Neural progenitor cell (in vitro differentiated cells): Measurements from ENCODE around the gene SNX14. TPM values are rescaled to one million over a fixed set of nuclear protein-coding genes. Genes with fewer than 3 reads are reported as not detected.

Source experiments
- DNase-seq: peaks from one replicate; pipeline ENCODE4 v3.0.0-alpha.2; 2016; ENCODE audit warnings: low spot score
- H2AFZ ChIP-seq: fragments of 200-600 bp; sonication (generic); replicated peaks from 2 replicates; pipeline ENCODE4 v1.6.1; 2016; ENCODE audit warnings: antibody characterized with exemption
- H3F3A ChIP-seq: fragments of 200-600 bp; sonication (generic); 2 replicates; pipeline ENCODE4 v1.6.1; 2016; ENCODE audit warnings: antibody characterized with exemption, low read depth
- H3K27ac ChIP-seq: fragments of 200-600 bp; sonication (generic); 2 replicates; pipeline ENCODE4 v1.5.1; 2016; ENCODE audit warnings: mild to moderate bottlenecking
- H3K27me3 ChIP-seq: fragments of 200-600 bp; sonication (generic); 2 replicates; pipeline ENCODE4 v1.6.1; 2016; ENCODE audit warnings: mild to moderate bottlenecking, moderate library complexity
- H3K36me3 ChIP-seq: fragments of 200-600 bp; sonication (generic); 2 replicates; pipeline ENCODE4 v1.5.1; 2016
- H3K4me1 ChIP-seq: fragments of 200-600 bp; sonication (generic); 2 replicates; pipeline ENCODE4 v1.6.1; 2016; ENCODE audit warnings: mixed run types
- H3K4me2 ChIP-seq: fragments of 200-600 bp; sonication (generic); 2 replicates; pipeline ENCODE4 v1.6.1; 2016
- H3K4me3 ChIP-seq: fragments of 200-600 bp; sonication (generic); 2 replicates; pipeline ENCODE4 v1.5.1; 2016
- H3K79me2 ChIP-seq: fragments of 200-600 bp; sonication (generic); 2 replicates; pipeline ENCODE4 v1.6.1; 2016; ENCODE audit warnings: low read depth
- H3K9ac ChIP-seq: fragments of 200-600 bp; sonication (generic); 2 replicates; pipeline ENCODE4 v1.6.1; 2016
- H3K9me3 ChIP-seq: fragments of 200-600 bp; sonication (generic); 2 replicates; pipeline ENCODE4 v1.5.1; 2016; ENCODE audit warnings: low read depth
- H4K20me1 ChIP-seq: fragments of 200-600 bp; sonication (generic); 2 replicates; pipeline ENCODE4 v1.6.1; 2016; ENCODE audit warnings: low read depth
- H3K27ac Mint-ChIP-seq: 3 replicates; pipeline ENCODE4 v1.8.0; 2021; ENCODE audit warnings: mixed read lengths
- H3K27me3 Mint-ChIP-seq: 2 replicates; pipeline ENCODE4 v1.8.0; 2022; ENCODE audit warnings: low read depth, mild to moderate bottlenecking, inconsistent platforms, moderate library complexity, mixed read lengths; ENCODE audit not compliant: insufficient read depth
- H3K36me3 Mint-ChIP-seq: 3 replicates; pipeline ENCODE4 v1.8.0; 2021; ENCODE audit warnings: mixed read lengths
- H3K4me1 Mint-ChIP-seq: 3 replicates; pipeline ENCODE4 v1.8.0; 2021; ENCODE audit warnings: mixed read lengths
- H3K4me3 Mint-ChIP-seq: 3 replicates; pipeline ENCODE4 v1.8.0; 2021; ENCODE audit warnings: mild to moderate bottlenecking, moderate library complexity, mixed read lengths
- H3K9me3 Mint-ChIP-seq: 3 replicates; pipeline ENCODE4 v1.8.0; 2020; ENCODE audit warnings: mixed read lengths
- EZH2 ChIP-seq: fragments of 200-600 bp; sonication (generic); IDR thresholded peaks from 2 replicates; pipeline ENCODE4 v1.6.1; 2017; ENCODE audit warnings: antibody characterized with exemption, mild to moderate bottlenecking, moderate library complexity
- EZH2phosphoT487 ChIP-seq: fragments of 200-600 bp; sonication (generic); IDR thresholded peaks from 2 replicates; pipeline ENCODE4 v1.6.1; 2017; ENCODE audit warnings: antibody characterized with exemption
- total RNA-seq: library from RNA; depleted of rRNA; stranded (reverse); fragments of >200 nt; gene quantifications from 2 replicates; pipeline ENCODE4 v1.2.3, GENCODE V29; 2015; ENCODE audit warnings: low replicate concordance
- TF ChIP-seq, protein P1 (sequence below): fragments of 200-600 bp; sonication (generic); IDR thresholded peaks from 2 replicates; pipeline ENCODE4 v1.5.1; 2017; ENCODE audit warnings: antibody characterized with exemption, mild to moderate bottlenecking

The SNX14 gene
- total RNA-seq, 1 donor from 2014 or later, result 95.2 TPM

DNA sequence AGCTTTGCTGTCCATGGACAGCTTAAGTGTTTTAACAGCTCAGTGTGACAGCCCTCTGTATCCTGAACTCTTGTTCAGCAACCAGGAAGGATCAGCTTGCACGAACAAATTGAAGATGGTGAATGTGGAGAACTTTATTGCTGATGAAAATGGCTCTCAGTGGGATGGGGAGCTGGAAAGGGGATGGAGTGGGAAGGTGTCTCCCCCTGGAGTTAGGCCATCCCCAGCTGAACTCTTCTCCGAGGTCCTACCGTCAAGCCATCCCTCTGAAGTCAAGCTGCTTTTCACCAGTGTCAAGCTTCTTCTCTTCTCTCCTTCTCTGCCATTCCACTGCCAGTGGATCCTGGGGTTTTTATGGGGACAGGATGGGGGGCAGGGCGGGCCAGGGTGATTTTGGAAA is 117.1 kb downstream of the SNX14 start:
- H3K36me3 ChIP-seq, result no peaks in the 10 kb centered on the region
- H3K4me2 ChIP-seq, result no peak overlapping the region
- Mint-ChIP-seq H3K4me1 (no peaks in the 10 kb centered on the region), H3K36me3 (peaks cover 2% of the 10 kb centered on the region), H3K4me3 (no peak overlapping the region), H3K9me3 (peaks cover 8% of the 10 kb centered on the region), H3K27me3 (peaks cover 5% of the 10 kb centered on the region), H3K27ac (no peak overlapping the region)
- H3F3A ChIP-seq, result no peaks in the 10 kb centered on the region
- H4K20me1 ChIP-seq, result no peaks in the 10 kb centered on the region
- H3K9ac ChIP-seq, result no peak overlapping the region
- H3K4me3 ChIP-seq, result no peak overlapping the region
- DNase-seq, result no peak
- H2AFZ ChIP-seq, result no peak overlapping the region
- no peaks in the 10 kb centered on the region for H3K79me2 ChIP-seq
- H3K9me3 ChIP-seq, result no peaks in the 10 kb centered on the region
- no peak overlapping the region for H3K27ac ChIP-seq
- TF ChIP-seq EZH2phosphoT487, result no peak
- TF ChIP-seq, protein P1, sequence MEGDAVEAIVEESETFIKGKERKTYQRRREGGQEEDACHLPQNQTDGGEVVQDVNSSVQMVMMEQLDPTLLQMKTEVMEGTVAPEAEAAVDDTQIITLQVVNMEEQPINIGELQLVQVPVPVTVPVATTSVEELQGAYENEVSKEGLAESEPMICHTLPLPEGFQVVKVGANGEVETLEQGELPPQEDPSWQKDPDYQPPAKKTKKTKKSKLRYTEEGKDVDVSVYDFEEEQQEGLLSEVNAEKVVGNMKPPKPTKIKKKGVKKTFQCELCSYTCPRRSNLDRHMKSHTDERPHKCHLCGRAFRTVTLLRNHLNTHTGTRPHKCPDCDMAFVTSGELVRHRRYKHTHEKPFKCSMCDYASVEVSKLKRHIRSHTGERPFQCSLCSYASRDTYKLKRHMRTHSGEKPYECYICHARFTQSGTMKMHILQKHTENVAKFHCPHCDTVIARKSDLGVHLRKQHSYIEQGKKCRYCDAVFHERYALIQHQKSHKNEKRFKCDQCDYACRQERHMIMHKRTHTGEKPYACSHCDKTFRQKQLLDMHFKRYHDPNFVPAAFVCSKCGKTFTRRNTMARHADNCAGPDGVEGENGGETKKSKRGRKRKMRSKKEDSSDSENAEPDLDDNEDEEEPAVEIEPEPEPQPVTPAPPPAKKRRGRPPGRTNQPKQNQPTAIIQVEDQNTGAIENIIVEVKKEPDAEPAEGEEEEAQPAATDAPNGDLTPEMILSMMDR, result no peak
- TF ChIP-seq EZH2, result no peak
- H3K27me3 ChIP-seq, result no peaks in the 10 kb centered on the region
- no peaks in the 10 kb centered on the region for H3K4me1 ChIP-seq

DNA sequence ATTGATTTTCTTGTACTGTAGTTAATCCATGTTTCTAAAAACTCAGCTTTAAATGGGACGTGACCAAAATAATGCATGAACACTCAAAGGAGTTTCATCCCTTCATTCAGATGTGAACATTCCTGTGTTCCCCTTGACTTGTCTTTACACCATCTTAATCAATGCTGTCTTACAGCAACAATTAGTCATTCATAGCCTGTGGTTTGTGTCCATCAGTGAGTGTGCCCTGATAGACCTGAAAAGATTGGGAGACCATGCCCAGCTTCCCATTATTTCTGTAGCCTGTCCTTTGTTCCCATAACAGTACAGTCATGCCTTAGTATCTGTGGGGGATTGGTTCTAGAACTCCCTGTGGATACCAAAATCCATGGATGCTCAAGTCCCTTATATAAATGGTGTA is 119.9 kb downstream of the SNX14 start:
- Mint-ChIP-seq H3K27me3 (peaks cover 5% of the 10 kb centered on the region), H3K4me3 (no peak overlapping the region), H3K4me1 (no peaks in the 10 kb centered on the region), H3K36me3 (peaks cover 2% of the 10 kb centered on the region), H3K27ac (no peak overlapping the region), H3K9me3 (peaks cover 8% of the 10 kb centered on the region)
- Histone ChIP-seq H3K4me1 (no peaks in the 10 kb centered on the region), H2AFZ (no peak overlapping the region), H3K9ac (no peak overlapping the region), H4K20me1 (no peaks in the 10 kb centered on the region), H3K9me3 (no peaks in the 10 kb centered on the region), H3K4me3 (no peak overlapping the region), H3K27me3 (no peaks in the 10 kb centered on the region), H3F3A (no peaks in the 10 kb centered on the region), H3K4me2 (no peak overlapping the region), H3K79me2 (no peaks in the 10 kb centered on the region), H3K36me3 (no peaks in the 10 kb centered on the region), H3K27ac (no peak overlapping the region)
- no peak for DNase-seq
- TF ChIP-seq, protein P1, result no peak
- TF ChIP-seq EZH2 (no peak), EZH2phosphoT487 (no peak)

DNA sequence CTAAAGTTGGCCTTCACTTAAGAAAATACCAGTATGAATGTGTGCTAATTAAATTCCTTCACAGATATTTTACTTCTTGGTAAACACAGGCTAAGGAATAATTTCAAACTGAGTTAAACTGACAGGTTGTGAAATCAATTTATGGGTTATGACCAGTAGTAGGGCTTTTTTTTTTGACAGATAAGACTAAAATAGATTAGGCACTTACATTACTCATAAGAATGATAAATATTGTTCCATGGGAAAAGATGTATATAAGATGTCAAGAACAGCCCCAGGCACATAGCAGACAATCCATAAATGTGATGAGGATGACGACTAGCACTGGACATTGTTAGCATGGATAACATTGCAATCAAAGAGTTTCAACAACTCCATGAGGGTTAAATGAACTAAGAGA is 120.9 kb downstream of the SNX14 start:
- no peak for DNase-seq
- H3K27ac ChIP-seq, result no peak overlapping the region

More for the DNA sequence above, 120.9 kb downstream of the SNX14 start:
- H3K27ac Mint-ChIP-seq, result no peak overlapping the region
- peaks cover 3% of the 10 kb centered on the region for H3K27me3 Mint-ChIP-seq
- H3K36me3 Mint-ChIP-seq, result peaks cover 2% of the 10 kb centered on the region
- H3K9me3 Mint-ChIP-seq, result peaks cover 8% of the 10 kb centered on the region
- Histone ChIP-seq H3F3A (no peaks in the 10 kb centered on the region), H3K4me1 (no peaks in the 10 kb centered on the region), H3K36me3 (no peaks in the 10 kb centered on the region), H3K79me2 (no peaks in the 10 kb centered on the region), H2AFZ (no peak overlapping the region), H3K9me3 (no peaks in the 10 kb centered on the region), H3K9ac (no peak overlapping the region), H3K27me3 (no peaks in the 10 kb centered on the region), H4K20me1 (no peaks in the 10 kb centered on the region), H3K4me2 (no peak overlapping the region), H3K4me3 (no peak overlapping the region)
- H3K4me1 Mint-ChIP-seq, result no peaks in the 10 kb centered on the region
- TF ChIP-seq EZH2phosphoT487, result no peak
- TF ChIP-seq, protein P1, result no peak
- TF ChIP-seq EZH2, result no peak
- no peak overlapping the region for H3K4me3 Mint-ChIP-seq
